GM11168 (cell line): ENCODE results near the gene FGFR2.
"Not testable (repeated sequence)": the region's sequence is repeated elsewhere in the genome, so short reads cannot be mapped to it uniquely, and the experiment has no call there.

Source experiments
- in situ Hi-C: fragments of 300-500 bp; cut with MboI; formaldehyde crosslinking; loops from one replicate; pipeline ENCODE4 v1.12.0; 2022; ENCODE audit warnings: low sequenced_read_pairs; ENCODE audit not compliant: unreplicated experiment

The FGFR2 gene

GRCh38 chr10:121558238-121558637, 40.0 kb downstream of the FGFR2 start:
- in situ Hi-C loops = no loop called here

- in situ Hi-C loops = no loop called here
Measured at GRCh38 chr10:121556918-121557573, 41.2 kb downstream of the FGFR2 start.

DNA sequence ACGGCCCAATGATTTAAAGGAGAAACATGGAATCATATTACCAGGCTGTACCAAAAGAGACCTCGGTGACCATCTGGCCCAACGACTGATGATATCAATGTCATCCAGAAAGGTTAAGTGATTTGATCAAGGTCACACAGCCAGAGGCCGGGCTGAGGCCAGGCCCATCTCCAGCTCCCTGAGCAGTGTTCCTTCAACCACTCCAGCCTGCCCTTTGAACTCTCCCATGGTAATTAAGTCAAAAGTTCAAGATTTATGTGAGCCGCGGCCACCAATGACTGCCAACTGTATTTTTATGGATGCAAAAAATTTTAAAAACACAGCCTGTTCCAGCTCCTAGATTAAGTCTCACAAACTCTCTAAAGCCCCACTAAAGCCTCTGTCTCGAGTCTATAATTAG, 41.8 kb downstream of the FGFR2 start:
- in situ Hi-C loops = no loop called here

DNA sequence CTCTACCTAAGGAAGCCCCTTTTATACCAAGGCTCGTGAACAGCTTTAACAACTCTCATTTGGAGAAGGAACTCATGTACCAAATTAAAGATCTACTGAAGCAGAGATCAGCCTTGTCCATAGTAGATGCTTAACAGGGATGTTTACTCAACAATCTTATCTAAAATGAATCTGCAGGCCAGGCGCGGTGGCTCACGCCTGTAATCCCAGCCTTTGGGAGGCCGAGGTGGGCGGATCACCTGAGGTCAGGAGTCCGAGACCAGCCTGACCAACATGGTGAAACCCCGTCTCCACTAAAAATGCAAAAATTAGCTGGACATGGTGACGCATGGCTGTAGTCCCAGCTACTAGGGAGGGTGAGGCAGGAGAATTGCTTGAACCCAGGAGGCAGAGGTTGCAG, 43.3 kb downstream of the FGFR2 start:
- in situ Hi-C loops = not testable (repeated sequence)

DNA sequence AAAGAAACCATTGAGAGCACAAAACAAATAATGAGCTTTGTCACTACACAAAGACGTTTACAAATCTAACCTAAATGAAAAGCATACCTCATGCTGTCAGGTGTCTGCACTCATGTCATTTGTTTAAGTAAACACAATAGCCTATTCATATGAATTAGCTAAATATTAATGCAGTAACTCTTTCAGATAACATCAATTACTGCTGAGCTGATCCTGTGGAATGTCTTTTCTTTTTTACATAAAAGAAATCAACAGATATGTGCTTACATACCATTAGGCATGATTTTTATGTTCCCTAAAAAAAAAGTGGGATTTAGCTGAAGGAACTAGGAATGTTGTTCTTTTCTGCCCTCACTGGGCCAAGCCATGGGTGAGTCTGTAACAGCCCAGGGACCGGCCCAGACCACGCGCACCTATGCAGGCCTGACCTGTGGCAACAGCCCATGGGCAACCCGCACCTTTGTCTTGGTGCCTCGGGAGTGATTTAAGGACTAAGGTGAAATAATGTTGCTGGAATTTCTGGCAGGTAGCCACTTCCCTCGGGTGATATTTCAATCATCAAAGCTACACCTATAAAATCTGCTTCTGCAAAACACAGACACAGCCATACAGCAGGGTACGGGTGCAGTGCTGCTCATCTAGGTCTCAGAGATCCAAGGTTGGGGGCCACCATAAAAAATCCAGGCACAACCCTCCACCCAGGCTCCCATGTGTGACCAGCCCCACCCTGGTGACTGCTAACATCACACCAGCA, 44.6 kb downstream of the FGFR2 start:
- in situ Hi-C loops = no loop called here

DNA sequence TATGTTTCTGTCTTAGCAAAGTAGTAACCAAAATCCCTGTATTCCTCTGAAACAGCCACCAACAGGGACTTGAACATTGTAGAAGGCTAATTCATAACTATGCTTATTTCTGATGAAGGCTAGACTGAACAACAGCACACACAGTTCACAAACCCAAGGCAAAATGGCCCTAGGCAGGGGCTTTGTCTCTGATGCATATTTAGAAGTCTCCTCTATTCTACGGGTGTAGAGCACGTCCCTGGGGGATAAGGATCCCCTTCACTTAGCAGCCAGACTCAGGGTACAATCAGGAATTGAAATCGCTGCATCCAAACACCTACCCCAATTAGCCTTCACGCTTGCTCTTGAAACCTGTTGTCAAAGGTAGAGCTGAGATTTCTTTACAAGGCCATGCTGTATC, 45.5 kb downstream of the FGFR2 start:
- in situ Hi-C loops = no loop called here

DNA sequence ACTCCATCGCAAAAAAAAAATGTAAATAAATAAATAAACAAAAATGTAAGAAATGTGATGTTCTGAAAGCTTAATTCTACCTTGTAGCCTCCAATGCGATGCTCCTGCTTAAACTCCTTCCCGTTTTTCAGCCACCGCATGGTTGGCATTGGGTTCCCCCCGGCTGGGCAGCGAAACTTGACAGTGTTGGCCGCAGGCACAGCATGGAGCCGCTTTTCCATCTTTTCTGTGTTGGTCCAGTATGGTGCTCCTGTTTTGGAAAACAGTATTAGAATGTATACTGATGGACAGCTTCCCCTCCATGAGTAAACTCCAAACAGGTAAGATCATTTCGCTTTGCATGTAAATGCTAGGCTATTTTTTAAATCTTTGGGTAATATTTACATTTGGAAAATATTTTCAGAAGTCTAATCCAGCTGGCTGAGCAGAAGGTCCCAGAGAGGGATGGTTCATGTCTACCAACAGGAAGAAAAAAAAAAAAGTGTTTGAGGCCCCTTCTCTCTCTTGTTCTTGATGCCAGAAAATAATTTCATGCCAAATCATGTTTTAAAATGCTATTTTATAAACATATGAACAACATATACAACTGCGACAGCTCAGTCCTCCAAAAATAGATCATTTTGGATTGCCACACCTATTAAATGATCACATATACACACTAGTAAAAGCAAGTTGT, 46.9 kb downstream of the FGFR2 start:
- in situ Hi-C loops = no loop called here

- in situ Hi-C loops = no loop called here
Measured at GRCh38 chr10:121544301-121544869, 53.9 kb downstream of the FGFR2 start.

DNA sequence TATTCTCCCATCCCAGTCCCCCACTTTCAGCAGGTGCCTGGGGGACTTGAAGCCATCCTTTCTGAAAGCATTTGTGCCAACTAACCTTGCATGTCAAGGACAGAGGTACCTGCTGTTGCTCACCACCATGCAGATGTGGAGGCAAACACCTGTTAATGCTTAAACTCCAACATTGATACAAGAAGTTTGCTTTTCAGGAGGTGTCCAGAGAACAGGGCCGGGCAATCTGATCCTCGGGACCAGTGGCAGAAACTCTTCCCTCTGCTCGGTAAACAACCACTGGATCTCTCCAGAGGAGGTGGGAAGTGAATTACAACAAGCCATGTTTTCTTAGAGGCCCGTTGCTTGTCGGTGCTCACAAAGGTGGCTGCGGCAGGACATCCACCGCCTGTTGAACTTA, 54.7 kb downstream of the FGFR2 start:
- in situ Hi-C loops = no loop called here

DNA sequence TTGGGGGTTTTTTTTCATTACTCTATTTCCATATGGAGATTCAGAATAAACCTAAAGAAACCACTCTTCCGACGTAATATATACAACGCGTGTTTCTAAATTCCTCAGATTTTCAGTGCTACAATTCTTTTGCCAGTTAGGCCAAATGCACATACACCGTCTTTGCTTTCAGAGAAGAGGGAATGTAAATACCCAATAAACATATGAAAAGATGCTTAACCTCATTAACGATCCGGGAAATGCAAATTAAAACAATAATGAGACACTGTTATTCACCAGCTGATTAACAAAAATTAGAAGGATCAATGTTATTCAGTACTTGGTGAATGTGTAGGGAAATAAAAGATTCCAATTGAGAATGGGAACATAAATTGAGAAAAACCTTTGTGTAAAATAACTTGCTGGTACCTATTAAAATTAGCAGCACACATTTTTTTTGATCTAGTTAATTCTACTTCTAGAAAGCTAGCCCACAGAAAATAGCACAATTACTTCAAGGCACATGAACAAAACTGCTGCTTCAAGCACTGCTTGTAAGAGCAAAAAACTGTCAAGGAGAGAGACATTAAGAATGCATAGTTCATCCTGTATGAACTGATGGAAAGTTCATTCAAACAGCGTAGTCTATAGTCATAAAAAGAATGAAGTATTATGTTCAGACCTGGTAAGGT, 56.7 kb downstream of the FGFR2 start:
- in situ Hi-C loops = no loop called here

DNA sequence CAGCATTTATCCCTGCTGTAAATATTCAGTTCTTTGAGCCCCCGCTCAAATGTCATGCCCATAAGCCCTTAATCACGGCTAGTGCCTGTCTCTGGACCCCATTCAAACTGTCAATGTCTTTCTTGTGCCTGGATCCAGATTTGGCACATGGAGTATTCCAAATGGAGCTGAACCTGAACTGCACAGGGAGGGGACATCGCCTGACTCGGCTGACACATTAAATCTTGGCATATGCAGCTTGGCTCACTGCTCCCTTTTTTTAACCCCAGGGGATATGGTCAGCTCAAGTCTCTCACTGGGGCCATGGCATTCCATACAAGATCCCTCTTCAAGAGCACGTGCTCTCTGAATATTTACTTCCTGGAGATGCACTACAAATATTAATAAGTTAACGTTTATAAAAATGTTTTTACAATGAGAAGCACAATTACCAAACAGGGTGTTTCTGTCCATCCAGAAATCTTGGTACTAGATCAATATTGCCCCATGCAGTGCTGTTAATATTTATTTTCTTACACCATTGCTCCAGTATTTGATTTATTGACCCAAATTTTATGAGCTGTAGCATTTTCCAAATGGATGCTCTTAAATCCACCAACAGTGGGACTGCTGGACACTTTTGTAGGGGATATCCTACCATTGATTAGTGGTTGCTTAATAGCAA, 57.4 kb downstream of the FGFR2 start:
- in situ Hi-C loops = no loop called here

GRCh38 chr10:121539786-121540185, 58.5 kb downstream of the FGFR2 start:
- in situ Hi-C loops = no loop called here

- in situ Hi-C loops = no loop called here
Measured at GRCh38 chr10:121536310-121536913, 61.8 kb downstream of the FGFR2 start.

- in situ Hi-C loops = no loop called here
Measured at GRCh38 chr10:121535381-121535780, 62.9 kb downstream of the FGFR2 start.

GRCh38 chr10:121532292-121532864, 65.9 kb downstream of the FGFR2 start:
- in situ Hi-C loops = no loop called here

GRCh38 chr10:121531830-121532178, 66.4 kb downstream of the FGFR2 start:
- in situ Hi-C loops = no loop called here

DNA sequence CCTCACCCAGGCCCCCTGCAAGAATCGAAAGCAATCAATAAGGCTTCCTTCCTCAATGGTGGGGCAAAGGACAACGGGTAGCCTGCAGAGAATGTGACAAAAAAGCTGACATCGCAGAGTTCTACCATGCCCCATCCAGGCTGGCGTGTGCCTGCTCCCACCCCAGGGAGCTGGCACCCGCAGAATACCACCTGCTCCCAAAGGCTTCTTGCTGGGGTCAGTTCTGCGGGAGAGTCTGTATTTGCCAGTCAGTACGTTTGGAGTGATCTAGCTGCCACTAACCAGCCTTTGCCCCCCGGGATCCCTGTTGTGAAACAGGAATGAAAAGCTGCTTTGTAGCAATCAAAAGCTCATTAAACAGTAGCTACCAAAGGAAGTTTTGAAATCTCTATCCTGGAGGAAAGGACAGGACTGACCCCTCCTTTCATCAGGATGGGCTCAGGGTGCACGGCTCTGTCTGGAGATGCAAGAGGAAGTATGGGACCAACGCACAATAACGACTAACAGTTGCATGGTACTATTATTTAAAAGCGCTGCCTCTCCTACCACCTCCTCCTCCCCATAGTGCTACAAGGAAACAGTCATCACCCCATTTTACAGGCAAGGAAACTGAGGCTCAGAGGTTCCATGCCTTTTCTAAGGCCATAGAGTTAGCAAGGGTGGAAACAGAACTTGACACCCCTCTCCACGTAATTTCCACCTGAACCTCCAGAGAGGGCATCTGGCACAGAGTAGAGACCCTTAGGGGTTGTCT, 67.0 kb downstream of the FGFR2 start:
- in situ Hi-C loops = no loop called here

GRCh38 chr10:121530481-121531075, 67.7 kb downstream of the FGFR2 start:
- in situ Hi-C loops = no loop called here
